Caco-2 (cell line): Measurements from ENCODE around the gene RTN3. TPM values are rescaled to one million over a fixed set of nuclear protein-coding genes. Genes with fewer than 3 reads are reported as not detected.

ENCODE experiments used
- BruUV-seq: library from RNA; stranded (reverse); fragments of 400-500 nt; replicated peaks from 2 replicates; lab custom pipeline; 2021; lab: Mats Ljungman, UMichigan
- CTCF ChIA-PET: fragments of 300-600 bp; sonication (Branson Sonifier 250); formaldehyde crosslinking; loops from one replicate; lab custom pipeline; 2022; ENCODE audit warnings: antibody characterized with exemption; lab: Charles Lee
- POLR2A ChIA-PET: fragments of 300-600 bp; sonication (Branson Sonifier 250); formaldehyde crosslinking; loops from one replicate; lab custom pipeline; 2022; ENCODE audit warnings: antibody characterized with exemption; lab: Charles Lee
- DNase-seq, 2 experiments: peaks; one replicate each; pipeline versions ENCODE4 v3.0.0 to v3.0.0-alpha.2; 2020 to 2022
- H3K27me3 ChIP-seq: replicated peaks from 2 replicates; pipeline ENCODE4 v1.6.0; 2011; ENCODE audit warnings: low read length; ENCODE audit not compliant: control insufficient read depth, insufficient read depth
- H3K36me3 ChIP-seq: 2 replicates; pipeline ENCODE4 v1.5.1; 2011; ENCODE audit warnings: low read length; ENCODE audit not compliant: control insufficient read depth, insufficient read depth
- H3K4me1 ChIP-seq: fragments of 250-450 bp; sonication (Bioruptor Pico); 2 replicates; pipeline ENCODE4 v1.5.1; 2020; ENCODE audit warnings: mild to moderate bottlenecking
- H3K4me3 ChIP-seq: 2 replicates; pipeline ENCODE4 v1.5.1; 2011; ENCODE audit warnings: low read depth, mild to moderate bottlenecking, control low read depth, low read length
- H3K9me3 ChIP-seq: fragments of 250-450 bp; sonication (Bioruptor Pico); 2 replicates; pipeline ENCODE4 v1.5.1; 2020; ENCODE audit warnings: mild to moderate bottlenecking, moderate library complexity
- H3K27ac Mint-ChIP-seq: one replicate; pipeline ENCODE4 v1.8.0; 2022; ENCODE audit warnings: mixed read lengths; ENCODE audit not compliant: unreplicated experiment
- H3K27me3 Mint-ChIP-seq: one replicate; pipeline ENCODE4 v1.8.0; 2022; ENCODE audit warnings: mixed read lengths; ENCODE audit not compliant: insufficient read depth, unreplicated experiment
- H3K36me3 Mint-ChIP-seq: one replicate; pipeline ENCODE4 v1.8.0; 2022; ENCODE audit warnings: mild to moderate bottlenecking, mixed read lengths; ENCODE audit not compliant: insufficient read depth, unreplicated experiment
- H3K4me1 Mint-ChIP-seq: one replicate; pipeline ENCODE4 v1.8.0; 2022; ENCODE audit warnings: low read depth, mixed read lengths; ENCODE audit not compliant: unreplicated experiment
- H3K4me3 Mint-ChIP-seq: one replicate; pipeline ENCODE4 v1.8.0; 2022; ENCODE audit warnings: mild to moderate bottlenecking, moderate library complexity, mixed read lengths; ENCODE audit not compliant: unreplicated experiment
- H3K9me3 Mint-ChIP-seq: one replicate; pipeline ENCODE4 v1.8.0; 2022; ENCODE audit warnings: mixed read lengths; ENCODE audit not compliant: unreplicated experiment
- intact Hi-C: fragments of 100-400 bp; cut with micrococcal nuclease; formaldehyde crosslinking; loops from one replicate; pipeline ENCODE4 v1.10.0; 2022; ENCODE audit not compliant: unreplicated experiment
- total RNA-seq: library from RNA; stranded (reverse); gene quantifications from 2 replicates; pipeline ENCODE4 v1.2.3, GENCODE V29; 2022
- TF ChIP-seq, protein P1 (sequence below), 2 experiments: fragments of 200-600 bp in 1 of 2; IDR thresholded peaks; 1 replicate in 1 of 2; 2 replicates in 1 of 2; pipeline versions ENCODE4 v1.5.1 to v1.8.0; 2011 to 2022; ENCODE audit warnings: antibody characterized with exemption in 1 of 2, control low read depth in 1 of 2, inconsistent platforms in 1 of 2, low read depth in 1 of 2, low read length in 1 of 2, mild to moderate bottlenecking in 1 of 2, moderate library complexity in 1 of 2; ENCODE audit not compliant: insufficient read depth in 1 of 2, severe bottlenecking in 1 of 2, unreplicated experiment in 1 of 2

Gene RTN3
- total RNA-seq, 1 experiment from 2014 or later: 179 TPM

DNA sequence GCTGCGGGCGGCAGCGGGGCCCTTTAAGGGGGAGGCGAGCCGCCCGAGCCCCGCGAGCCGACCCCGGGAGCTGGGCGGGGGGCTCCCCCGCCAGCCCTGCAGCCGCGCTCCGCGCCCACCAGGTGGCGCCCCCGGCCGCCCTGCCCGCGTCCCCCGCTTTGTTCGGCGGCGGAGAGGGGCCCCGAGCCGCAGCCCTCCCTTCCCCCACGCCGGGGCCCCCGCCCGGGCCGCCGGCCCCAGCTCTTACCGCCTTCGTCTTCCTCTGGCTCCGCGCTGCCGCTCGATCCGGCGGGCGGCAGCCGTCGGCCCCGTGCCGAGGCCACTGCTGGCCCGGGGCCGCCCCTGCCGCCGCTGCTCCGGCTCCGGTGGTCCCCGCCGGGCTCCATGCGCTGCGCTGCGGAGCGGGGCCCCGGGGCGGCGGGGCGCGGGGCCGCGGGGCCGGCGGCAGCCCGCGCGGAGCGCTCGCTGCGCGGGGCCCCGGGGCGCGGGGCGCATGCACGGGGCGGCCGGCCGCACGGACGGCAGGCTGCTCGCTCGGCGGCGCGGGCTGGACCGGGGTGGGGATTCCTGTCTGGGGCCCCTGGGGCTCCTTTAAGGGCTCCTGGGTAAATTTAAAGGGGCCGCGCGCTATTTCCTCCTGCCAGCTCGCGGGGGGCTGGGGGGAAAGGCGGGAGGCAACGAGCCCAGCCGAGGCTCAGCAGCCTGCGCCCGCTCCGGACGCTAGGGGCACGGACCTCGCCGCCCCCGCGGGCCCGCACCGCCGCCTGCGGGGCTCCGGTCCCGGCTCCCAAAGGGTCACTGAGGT lies 87.1 kb downstream of the RTN3 start, which contains the start of gene ZFTA:
Gene ZFTA (minus strand): TSS at position 539 of the 805 bp plus-strand sequence. CDS start 153 bp downstream, at position 386.
- Histone ChIP-seq H3K36me3 (peaks cover 5% of the 10 kb centered on the region), H3K4me3 (peak within 1 kb of the TSS; percentile 77), H3K4me1 (peaks cover 37% of the 10 kb centered on the region), H3K9me3 (no peaks in the 10 kb centered on the region), H3K27me3 (no peaks in the 10 kb centered on the region)
- no TSS peak for BruUV-seq
- Mint-ChIP-seq H3K27me3 (no peaks in the 10 kb centered on the region), H3K9me3 (no peaks in the 10 kb centered on the region), H3K36me3 (peaks cover 33% of the 10 kb centered on the region), H3K27ac (peak within 1 kb of the TSS; percentile 96), H3K4me3 (peak within 1 kb of the TSS; percentile 99), H3K4me1 (peaks cover 39% of the 10 kb centered on the region)
- intact Hi-C loops: loop anchor here (1.0 to 5.0 kb wide), 4 partner anchors 45 to 176 kb away; partner anchors contain the start of gene SPINDOC
- CTCF ChIA-PET: interaction anchor here (0.6 to 2.3 kb wide), 10 partner anchors 10 to 377 kb away, joined by 3 to 9 read pairs (median 4); partner anchors contain the start of gene RCOR2
- DNase-seq: peak; percentile 75 to 84
- TF ChIP-seq, protein P1, sequence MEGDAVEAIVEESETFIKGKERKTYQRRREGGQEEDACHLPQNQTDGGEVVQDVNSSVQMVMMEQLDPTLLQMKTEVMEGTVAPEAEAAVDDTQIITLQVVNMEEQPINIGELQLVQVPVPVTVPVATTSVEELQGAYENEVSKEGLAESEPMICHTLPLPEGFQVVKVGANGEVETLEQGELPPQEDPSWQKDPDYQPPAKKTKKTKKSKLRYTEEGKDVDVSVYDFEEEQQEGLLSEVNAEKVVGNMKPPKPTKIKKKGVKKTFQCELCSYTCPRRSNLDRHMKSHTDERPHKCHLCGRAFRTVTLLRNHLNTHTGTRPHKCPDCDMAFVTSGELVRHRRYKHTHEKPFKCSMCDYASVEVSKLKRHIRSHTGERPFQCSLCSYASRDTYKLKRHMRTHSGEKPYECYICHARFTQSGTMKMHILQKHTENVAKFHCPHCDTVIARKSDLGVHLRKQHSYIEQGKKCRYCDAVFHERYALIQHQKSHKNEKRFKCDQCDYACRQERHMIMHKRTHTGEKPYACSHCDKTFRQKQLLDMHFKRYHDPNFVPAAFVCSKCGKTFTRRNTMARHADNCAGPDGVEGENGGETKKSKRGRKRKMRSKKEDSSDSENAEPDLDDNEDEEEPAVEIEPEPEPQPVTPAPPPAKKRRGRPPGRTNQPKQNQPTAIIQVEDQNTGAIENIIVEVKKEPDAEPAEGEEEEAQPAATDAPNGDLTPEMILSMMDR (IDR thresholded peaks at IDR 0.05; ENCODE audit: insufficient read depth in 1 of 2, low read depth in 1 of 2, low read length in 1 of 2, severe bottlenecking in 1 of 2, unreplicated experiment in 1 of 2): peak; percentile 36 to 75
- POLR2A ChIA-PET: interaction anchor here (0.7 to 1.1 kb wide), 2 partner anchors 46 to 104 kb away, joined by 3 read pairs; no protein-coding TSS in a partner anchor

DNA sequence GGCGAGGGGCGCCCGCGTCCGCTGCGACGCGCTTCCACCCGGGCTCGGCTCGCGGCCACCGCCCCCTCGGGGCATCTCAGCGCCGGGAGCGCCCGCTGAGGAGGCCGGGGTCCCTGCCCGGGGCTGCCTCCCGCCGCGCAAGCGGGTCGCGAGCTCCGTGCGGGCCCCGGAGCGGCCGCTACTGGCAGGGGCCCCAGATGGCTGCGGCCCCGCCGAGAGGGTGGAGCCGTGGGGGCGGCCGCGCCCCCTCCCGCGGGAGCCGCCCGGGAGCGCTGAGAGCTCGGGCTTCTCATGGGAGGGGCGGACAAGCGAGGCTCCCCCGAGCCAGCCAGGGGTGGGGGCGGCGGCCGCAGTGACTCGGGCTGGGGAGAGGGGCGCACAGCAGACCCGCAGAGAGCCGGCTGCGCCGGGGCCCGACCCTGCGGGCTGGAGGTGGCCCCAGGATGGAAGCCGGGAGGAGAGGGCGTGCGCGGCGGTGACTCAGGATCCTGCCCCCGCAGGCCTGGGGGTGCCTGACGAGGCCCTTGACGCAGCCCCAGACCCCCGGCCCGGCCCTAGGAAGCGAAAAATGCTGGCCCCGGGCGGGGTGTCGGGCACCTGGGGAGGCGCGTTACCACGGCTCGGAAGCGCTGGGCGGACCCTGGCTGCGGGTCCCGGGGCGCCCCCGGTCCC lies 87.9 kb downstream of the RTN3 start:
- H3K4me3 Mint-ChIP-seq: peak overlapping the region; percentile 76
- TF ChIP-seq, protein P1 (IDR thresholded peaks at IDR 0.05; ENCODE audit: insufficient read depth in 1 of 2, low read depth in 1 of 2, low read length in 1 of 2, severe bottlenecking in 1 of 2, unreplicated experiment in 1 of 2): no peak
- POLR2A ChIA-PET: interaction anchor here (0.6 to 1.1 kb wide), 2 partner anchors 45 to 80 kb away, joined by 3 read pairs; no protein-coding TSS in a partner anchor
- peaks cover 26% of the 10 kb centered on the region for H3K36me3 Mint-ChIP-seq
- H3K9me3 ChIP-seq: no peaks in the 10 kb centered on the region
- no peaks in the 10 kb centered on the region for H3K27me3 ChIP-seq
- intact Hi-C loops: loop anchor here (2.0 to 5.0 kb wide), 3 partner anchors 63 to 176 kb away; no protein-coding TSS in a partner anchor
- peaks cover 39% of the 10 kb centered on the region for H3K4me1 Mint-ChIP-seq
- peak overlapping the region; percentile 77 for H3K4me3 ChIP-seq
- BruUV-seq: no TSS peak
- no peaks in the 10 kb centered on the region for H3K9me3 Mint-ChIP-seq
- DNase-seq: peak in 1 of 2 experiments; percentile 73
- peaks cover 37% of the 10 kb centered on the region for H3K4me1 ChIP-seq
- H3K27ac Mint-ChIP-seq: no peak overlapping the region
- no peaks in the 10 kb centered on the region for H3K27me3 Mint-ChIP-seq
- CTCF ChIA-PET: interaction anchor here (0.6 to 1.3 kb wide), 5 partner anchors 60 to 376 kb away, joined by 3 to 5 read pairs (median 4); partner anchors contain the start of gene RCOR2
- peaks cover 3% of the 10 kb centered on the region; the same call in 1 of the 2 replicates for H3K36me3 ChIP-seq
